Transverse colon (tissue), 3 donors: Measurements from ENCODE around the gene DLX2.

Experiments
- POLR2A ChIP-seq: fragments of 450-650 bp; IDR thresholded peaks from one replicate; pipeline ENCODE4 v1.6.1; 2016; ENCODE audit warnings: antibody characterized with exemption, mild to moderate bottlenecking, moderate library complexity
- TF ChIP-seq, protein P1 (sequence below), 5 experiments: fragments of 200-600 bp in 3 of 5; fragments of 450-650 bp in 2 of 5; sonication (generic) in 3 of 5; IDR thresholded peaks; 1 replicate in 2 of 5; 2 replicates in 3 of 5; pipeline ENCODE4 v1.5.1; 2016 to 2017; ENCODE audit warnings: antibody characterized with exemption in 5 of 5, inconsistent platforms in 3 of 5, mild to moderate bottlenecking in 2 of 5, moderate library complexity in 1 of 5

DNA sequence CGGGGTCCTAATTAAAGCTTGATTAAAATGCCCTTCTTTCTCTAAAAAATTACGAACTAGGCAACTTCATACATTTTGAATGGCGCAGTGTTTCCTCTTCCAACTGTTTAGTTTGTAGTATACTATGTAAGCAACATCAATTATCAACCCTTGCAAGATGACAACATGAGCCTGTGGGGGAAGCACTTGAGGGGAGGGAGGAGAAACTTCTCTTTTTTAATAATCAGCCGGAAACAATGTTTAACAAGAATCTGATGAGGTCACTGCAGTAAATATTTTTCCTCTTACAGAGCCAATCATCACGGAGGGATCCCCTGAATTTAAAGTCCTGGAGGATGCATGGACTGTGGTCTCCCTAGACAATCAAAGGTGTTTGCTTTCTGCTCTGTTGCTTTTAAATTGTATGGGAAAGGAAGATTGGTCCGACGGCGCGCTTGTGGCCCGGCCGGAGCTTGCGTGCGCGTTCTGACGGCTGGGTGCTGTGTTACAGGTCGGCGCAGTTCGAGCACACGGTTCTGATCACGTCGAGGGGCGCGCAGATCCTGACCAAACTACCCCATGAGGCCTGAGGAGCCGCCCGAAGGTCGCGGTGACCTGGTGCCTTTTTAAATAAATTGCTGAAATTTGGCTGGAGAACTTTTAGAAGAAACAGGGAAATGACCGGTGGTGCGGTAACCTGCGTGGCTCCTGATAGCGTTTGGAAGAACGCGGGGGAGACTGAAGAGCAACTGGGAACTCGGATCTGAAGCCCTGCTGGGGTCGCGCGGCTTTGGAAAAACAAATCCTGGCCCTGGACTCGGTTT, 22.7 kb downstream of the DLX2 start:
- TF ChIP-seq, protein P1, sequence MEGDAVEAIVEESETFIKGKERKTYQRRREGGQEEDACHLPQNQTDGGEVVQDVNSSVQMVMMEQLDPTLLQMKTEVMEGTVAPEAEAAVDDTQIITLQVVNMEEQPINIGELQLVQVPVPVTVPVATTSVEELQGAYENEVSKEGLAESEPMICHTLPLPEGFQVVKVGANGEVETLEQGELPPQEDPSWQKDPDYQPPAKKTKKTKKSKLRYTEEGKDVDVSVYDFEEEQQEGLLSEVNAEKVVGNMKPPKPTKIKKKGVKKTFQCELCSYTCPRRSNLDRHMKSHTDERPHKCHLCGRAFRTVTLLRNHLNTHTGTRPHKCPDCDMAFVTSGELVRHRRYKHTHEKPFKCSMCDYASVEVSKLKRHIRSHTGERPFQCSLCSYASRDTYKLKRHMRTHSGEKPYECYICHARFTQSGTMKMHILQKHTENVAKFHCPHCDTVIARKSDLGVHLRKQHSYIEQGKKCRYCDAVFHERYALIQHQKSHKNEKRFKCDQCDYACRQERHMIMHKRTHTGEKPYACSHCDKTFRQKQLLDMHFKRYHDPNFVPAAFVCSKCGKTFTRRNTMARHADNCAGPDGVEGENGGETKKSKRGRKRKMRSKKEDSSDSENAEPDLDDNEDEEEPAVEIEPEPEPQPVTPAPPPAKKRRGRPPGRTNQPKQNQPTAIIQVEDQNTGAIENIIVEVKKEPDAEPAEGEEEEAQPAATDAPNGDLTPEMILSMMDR (IDR thresholded peaks at IDR 0.05): no peak
- TF ChIP-seq POLR2A: no peak
